Right ventricle myocardium inferior (tissue), 1 donor: Measurements from ENCODE around the gene KXD1. TPM values are rescaled to one million over a fixed set of nuclear protein-coding genes. Genes with fewer than 3 reads are reported as not detected.
"Not testable (repeated sequence)": the region's sequence is repeated elsewhere in the genome, so short reads cannot be mapped to it uniquely, and the experiment has no call there.

Source experiments
- ATAC-seq: fragments of 200-7000 bp; cut with Tn5 transposase; one replicate; pipeline ENCODE4 v1.9.1; 2020; ENCODE audit warnings: mild to moderate bottlenecking, moderate library complexity
- DNase-seq: peaks from one replicate; pipeline ENCODE4 v3.0.0; 2021; ENCODE audit errors: missing footprints
- intact Hi-C: fragments of 100-400 bp; cut with DNase I; formaldehyde crosslinking; loops from one replicate; pipeline ENCODE4 v1.11.0; 2022
- total RNA-seq: library from RNA; stranded (reverse); fragmentation: NEBNext Ultra II Directional; extraction: Animal tissue kit (Norgen Biotek cat#: 25700); gene quantifications from one replicate; pipeline ENCODE4 v1.2.1, GENCODE V29; 2021
- donor health status: DM: no; HTN: yes; CAD: no; lungs with severe emphysema.

The KXD1 gene
- total RNA-seq, 1 donor from 2014 or later = 50.3 TPM

DNA sequence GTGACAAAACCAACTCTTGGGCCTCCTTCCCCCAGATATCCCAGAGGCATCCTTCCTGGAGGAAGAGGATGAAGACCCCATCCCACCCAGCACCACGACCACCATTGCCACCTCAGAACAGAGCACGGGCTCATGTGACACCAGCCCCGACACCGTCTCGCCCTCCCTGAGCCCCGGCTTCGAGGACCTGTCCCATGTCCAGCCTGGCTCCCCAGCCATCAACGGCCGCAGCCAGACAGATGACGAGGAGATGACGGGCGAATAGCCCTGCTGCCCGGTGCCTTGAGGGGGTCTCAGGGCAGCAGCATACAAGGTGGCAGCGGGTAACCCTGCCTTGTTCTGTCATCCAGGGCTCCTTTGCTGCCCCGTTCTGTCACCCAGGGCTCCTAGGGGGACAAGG lies 10.7 kb downstream of the KXD1 start:
- DNase-seq (no peak), ATAC-seq (no peak)
- intact Hi-C loops = no loop called here

- peak; percentile 98 for DNase-seq
- ATAC-seq = peak; percentile 96
- intact Hi-C loops = loop anchor here (1.0 to 5.0 kb wide), 3 partner anchors 49 to 348 kb away; partner anchors contain the start of genes COPE, DDX49 and ELL
Measured at GRCh38 chr19:18571564-18572344, 14.1 kb downstream of the KXD1 start, which contains the start of gene UBA52. TSS of gene UBA52 (plus strand) at chr19:18571857. CDS start at chr19:18573301, 1,444 bp downstream.

- ATAC-seq (no peak), DNase-seq (no peak)
- intact Hi-C loops = loop anchor here (5.0 kb wide), 2 partner anchors 52 to 112 kb away; partner anchors contain the start of gene ELL
Measured at GRCh38 chr19:18574691-18575291, 17.1 kb downstream of the KXD1 start.

DNA sequence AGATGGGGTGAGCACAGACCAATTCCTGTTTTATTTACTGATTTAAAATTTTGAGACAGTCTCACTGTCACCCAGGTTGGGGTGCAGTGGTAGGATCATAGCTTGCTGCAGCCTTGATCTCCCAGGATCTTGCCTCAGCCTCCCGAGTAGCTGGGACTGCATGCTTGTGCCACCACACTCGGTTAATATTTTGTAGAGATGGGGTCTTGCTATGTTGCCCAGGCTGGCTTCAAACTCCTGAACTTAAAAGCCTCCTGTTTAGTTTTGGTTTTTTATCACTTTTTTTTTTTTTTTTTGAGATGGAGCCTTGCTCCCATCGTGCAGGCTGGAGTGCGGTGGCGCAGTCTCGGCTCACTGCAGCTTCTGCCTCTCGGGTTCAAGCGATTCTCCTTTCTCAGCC lies 18.7 kb downstream of the KXD1 start:
- DNase-seq (no peak), ATAC-seq (no peak)
- intact Hi-C loops = no loop called here

DNA sequence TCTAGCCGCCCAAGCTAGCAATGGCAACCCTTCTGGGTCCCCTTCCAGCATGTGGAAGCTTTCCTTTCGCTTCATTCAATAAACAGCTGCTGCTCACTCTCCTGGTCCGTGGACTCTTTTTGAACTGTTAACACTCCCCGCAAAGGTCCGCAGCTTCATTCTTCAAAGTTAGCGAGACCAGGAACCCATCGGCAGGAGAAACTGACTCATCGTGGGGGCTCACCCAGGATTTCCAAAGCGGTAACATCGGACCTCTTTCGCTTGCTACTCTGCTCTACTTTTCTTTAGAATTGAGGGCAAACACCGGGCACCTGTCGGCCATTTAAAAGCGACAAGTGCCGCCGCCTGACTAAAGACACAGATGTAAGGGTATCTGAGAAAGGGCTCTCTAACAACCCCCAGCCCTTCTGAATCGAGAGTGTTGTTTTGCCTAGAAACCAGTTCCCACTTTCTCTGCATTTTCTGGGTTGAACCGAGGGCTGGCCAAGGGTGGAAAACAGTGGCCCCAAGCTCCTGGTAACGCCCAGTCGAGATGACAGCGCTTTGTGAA lies 19.8 kb downstream of the KXD1 start:
- intact Hi-C loops = no loop called here
- no peak for DNase-seq
- ATAC-seq = no peak

- ATAC-seq (no peak), DNase-seq (no peak)
- intact Hi-C loops = no loop called here
Measured at GRCh38 chr19:18580311-18580710, 22.6 kb downstream of the KXD1 start.

DNA sequence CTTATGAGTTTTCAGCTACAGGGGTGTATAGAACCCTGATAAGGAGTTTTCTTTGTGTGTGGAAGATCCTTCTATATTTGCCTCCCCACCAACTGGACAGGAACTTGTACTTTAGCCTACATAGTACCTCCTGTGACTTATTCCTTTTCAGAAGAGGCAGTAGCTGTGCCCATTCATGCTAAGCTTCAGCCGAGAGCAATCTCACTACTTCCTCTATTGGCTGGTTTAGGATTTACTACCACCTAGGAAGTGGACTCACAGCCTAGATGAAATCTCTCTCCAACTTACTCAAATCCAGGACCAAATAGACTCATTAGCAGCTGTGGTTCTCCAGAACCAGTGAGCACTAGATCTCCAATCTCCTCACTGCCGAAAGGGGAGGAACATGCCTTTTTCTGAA lies 28.6 kb downstream of the KXD1 start:
- DNase-seq (no peak), ATAC-seq (no peak)
- intact Hi-C loops = no loop called here

- no peak for DNase-seq
- intact Hi-C loops = no loop called here
- no peak for ATAC-seq
Measured at GRCh38 chr19:18587561-18587960, 29.9 kb downstream of the KXD1 start.

DNA sequence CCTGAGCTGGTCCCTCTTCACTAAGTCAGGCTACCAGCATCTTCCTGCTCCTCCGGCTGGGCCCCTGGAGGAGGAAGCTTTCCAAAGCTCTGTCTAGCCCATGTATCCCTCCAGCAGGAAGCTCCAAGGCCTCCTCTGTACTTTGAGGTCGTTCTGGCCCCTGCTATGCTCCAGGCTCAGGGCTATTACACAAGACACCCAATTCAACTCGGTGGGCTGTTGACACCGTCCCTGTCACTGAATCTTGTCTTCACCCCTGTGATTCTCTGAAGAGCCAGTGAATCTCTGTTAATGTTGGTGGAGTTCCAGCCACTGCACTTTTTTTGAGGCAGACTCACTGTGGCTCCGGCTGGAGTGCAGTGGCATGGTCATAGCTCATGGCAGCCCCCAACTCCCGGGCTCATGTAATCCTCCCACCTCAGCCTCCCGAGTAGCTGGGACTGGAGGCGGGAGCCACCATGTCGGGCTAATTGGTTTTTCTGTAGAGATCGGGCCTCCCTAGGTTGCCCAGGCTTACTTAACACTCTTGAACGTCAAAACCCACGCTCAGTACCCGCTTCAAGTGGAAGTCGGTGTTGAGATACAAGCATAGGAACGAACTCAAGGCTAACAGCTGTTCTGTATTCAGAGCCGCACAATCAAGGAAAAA lies 30.4 kb downstream of the KXD1 start:
- intact Hi-C loops = no loop called here

DNA sequence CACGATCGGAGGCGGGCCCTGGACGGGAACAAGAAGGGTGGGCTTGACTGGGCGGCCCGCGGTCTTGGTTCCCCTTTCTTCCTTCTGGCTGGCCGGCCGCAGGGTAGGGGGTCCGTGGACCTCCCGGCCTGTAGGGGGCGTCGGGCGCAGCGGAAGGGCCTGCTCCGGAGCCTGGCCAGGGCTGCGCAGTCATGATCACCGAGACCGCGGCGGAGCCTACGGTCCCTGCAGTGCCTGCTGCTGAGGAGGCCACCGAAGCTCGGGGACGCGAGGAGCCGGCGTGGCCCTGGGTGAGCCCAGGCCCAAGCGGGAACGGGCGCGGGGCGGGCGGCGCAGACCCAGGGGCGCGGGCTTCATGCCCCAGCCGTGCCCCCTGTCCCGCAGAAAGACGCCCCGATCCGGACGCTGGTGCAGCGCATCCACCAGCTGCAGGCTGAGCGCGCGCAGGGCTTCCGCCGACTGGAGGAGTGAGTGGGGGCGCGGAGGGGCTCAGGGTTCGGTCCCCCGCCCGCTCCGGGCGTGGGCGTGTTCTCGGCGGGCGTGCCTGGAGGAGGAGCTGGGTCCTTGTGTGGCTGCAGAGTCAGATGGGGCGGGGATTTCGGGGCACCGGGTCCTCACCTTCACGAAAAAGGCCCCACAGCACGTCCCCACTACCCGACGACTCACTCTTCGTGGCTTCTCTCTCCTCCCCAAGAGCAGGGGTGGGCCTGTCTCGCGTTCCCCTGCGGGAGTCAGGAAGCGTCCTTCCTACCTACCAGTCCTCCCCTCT lies 31.1 kb downstream of the KXD1 start, which contains the start of gene REX1BD:
Gene REX1BD, plus strand, starts transcription at position 188 of the 769 bp plus-strand sequence. Its CDS starts 4 bp downstream, at position 192.
- peak; percentile 95 for DNase-seq
- intact Hi-C loops = no loop called here
- peak; percentile 93 for ATAC-seq

More for the DNA sequence above, 30.4 kb downstream of the KXD1 start:
- ATAC-seq = peak; percentile 1
- DNase-seq = no peak

DNA sequence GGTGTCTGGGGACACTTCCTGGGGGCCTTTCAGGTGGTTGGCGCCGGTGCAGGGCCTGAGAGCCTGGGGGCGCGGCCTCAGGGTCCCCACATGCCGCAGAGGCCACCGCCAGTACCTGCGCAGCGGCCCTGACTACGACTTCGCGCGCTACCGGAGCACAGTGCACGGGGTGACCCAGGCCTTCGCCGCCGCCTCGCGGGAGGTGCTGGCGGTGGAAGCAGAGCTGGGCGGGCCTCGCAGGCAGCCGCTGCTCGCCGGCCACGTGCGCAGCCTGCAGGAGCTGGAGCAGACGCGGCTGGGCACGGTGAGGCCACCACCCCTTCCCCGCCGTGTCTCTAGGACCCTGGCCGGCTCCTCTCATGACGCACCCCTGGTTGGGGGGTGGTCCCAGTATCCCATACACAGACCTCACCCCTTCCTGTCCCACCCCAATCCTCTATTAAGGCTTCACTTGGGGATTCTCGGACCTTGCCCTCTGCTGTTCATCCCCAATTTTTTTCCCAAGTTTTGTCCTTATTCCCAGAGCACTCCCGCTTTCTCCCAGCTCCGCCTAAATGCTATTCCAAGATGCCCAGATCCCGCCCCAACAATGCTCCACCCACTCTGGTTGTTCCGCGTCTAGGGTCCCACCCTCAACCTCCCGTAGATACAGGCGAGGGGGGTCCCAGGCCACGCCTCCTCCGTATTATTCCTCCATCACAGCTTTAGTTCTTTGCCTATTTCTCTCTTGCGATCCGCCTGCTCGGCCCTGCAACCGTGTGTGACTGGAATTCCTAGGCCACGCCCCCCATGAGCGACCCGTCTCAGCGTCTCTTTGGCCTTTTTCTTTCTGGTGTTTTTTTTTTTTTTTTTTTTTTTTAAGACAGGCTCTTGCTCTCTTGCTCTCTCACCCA lies 32.0 kb downstream of the KXD1 start:
- intact Hi-C loops = loop anchor here (5.0 kb wide), 1 partner anchor 83 kb away; no protein-coding TSS in a partner anchor
- ATAC-seq (peak; percentile 59), DNase-seq (peak; percentile 87)

- no peak for DNase-seq
- no peak for ATAC-seq
- intact Hi-C loops = loop anchor here (5.0 kb wide), 1 partner anchor 82 kb away; no protein-coding TSS in a partner anchor
Measured at GRCh38 chr19:18590273-18591272, 32.9 kb downstream of the KXD1 start.

DNA sequence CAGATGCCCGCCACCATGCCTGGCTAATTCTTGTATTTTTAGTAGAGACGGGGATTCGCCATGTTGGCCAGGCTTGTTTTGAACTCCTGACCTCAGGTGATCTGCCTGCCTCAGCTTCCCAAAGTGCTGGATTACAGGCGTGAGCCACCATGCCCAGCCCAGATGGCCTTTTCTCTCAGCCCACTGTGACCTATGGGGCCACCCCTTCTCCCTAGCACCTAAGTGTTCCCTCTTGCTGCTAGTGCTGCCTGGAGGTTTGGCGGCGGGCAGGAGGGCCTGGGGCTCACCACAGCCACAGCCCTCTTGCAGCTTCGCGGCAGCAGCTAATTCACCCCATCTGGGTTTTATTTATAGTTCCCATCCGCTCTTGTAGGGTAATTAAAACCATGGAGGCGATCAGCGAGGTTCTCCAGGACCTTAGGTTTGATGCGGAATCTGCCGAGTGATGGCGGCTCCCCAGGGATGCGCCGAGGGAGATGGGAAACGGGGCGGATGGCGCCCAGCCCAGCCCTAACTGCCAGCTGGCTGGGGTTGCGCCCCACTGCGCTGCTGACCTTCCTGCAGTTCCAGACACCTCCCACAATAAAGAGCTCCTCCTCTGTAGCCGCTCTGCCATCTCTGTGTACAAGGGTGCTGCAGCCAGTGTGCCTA lies 34.2 kb downstream of the KXD1 start:
- intact Hi-C loops = loop anchor here (5.0 kb wide), 1 partner anchor 80 kb away; no protein-coding TSS in a partner anchor
- ATAC-seq (no peak), DNase-seq (no peak)

GRCh38 chr19:18592732-18593131 lies 35.1 kb downstream of the KXD1 start:
- intact Hi-C loops = loop anchor here (5.0 kb wide), 1 partner anchor 80 kb away; no protein-coding TSS in a partner anchor
- not testable (repeated sequence) for ATAC-seq, DNase-seq

- ATAC-seq (no peak), DNase-seq (peak; percentile 69)
- intact Hi-C loops = loop anchor here (2.0 to 5.0 kb wide), 2 partner anchors 79 to 253 kb away; no protein-coding TSS in a partner anchor
Measured at GRCh38 chr19:18593367-18594095, 35.9 kb downstream of the KXD1 start.
